Caco-2 (cell line): ENCODE results near the gene TOMM20. TPM values are rescaled to one million over a fixed set of nuclear protein-coding genes. Genes with fewer than 3 reads are reported as not detected.
"Not testable (repeated sequence)": the region's sequence is repeated elsewhere in the genome, so short reads cannot be mapped to it uniquely, and the experiment has no call there.

Experiments
- BruUV-seq: library from RNA; stranded (reverse); fragments of 400-500 nt; replicated peaks from 2 replicates; lab custom pipeline; 2021; lab: Mats Ljungman, UMichigan
- CTCF ChIA-PET: fragments of 300-600 bp; sonication (Branson Sonifier 250); formaldehyde crosslinking; loops from one replicate; lab custom pipeline; 2022; ENCODE audit warnings: antibody characterized with exemption; lab: Charles Lee
- POLR2A ChIA-PET: fragments of 300-600 bp; sonication (Branson Sonifier 250); formaldehyde crosslinking; loops from one replicate; lab custom pipeline; 2022; ENCODE audit warnings: antibody characterized with exemption; lab: Charles Lee
- DNase-seq, 2 experiments: peaks; one replicate each; pipeline versions ENCODE4 v3.0.0 to v3.0.0-alpha.2; 2020 to 2022
- H3K27me3 ChIP-seq: replicated peaks from 2 replicates; pipeline ENCODE4 v1.6.0; 2011; ENCODE audit warnings: low read length; ENCODE audit not compliant: control insufficient read depth, insufficient read depth
- H3K36me3 ChIP-seq: 2 replicates; pipeline ENCODE4 v1.5.1; 2011; ENCODE audit warnings: low read length; ENCODE audit not compliant: control insufficient read depth, insufficient read depth
- H3K4me1 ChIP-seq: fragments of 250-450 bp; sonication (Bioruptor Pico); 2 replicates; pipeline ENCODE4 v1.5.1; 2020; ENCODE audit warnings: mild to moderate bottlenecking
- H3K4me3 ChIP-seq: 2 replicates; pipeline ENCODE4 v1.5.1; 2011; ENCODE audit warnings: low read depth, mild to moderate bottlenecking, control low read depth, low read length
- H3K9me3 ChIP-seq: fragments of 250-450 bp; sonication (Bioruptor Pico); 2 replicates; pipeline ENCODE4 v1.5.1; 2020; ENCODE audit warnings: mild to moderate bottlenecking, moderate library complexity
- H3K27ac Mint-ChIP-seq: one replicate; pipeline ENCODE4 v1.8.0; 2022; ENCODE audit warnings: mixed read lengths; ENCODE audit not compliant: unreplicated experiment
- H3K27me3 Mint-ChIP-seq: one replicate; pipeline ENCODE4 v1.8.0; 2022; ENCODE audit warnings: mixed read lengths; ENCODE audit not compliant: insufficient read depth, unreplicated experiment
- H3K36me3 Mint-ChIP-seq: one replicate; pipeline ENCODE4 v1.8.0; 2022; ENCODE audit warnings: mild to moderate bottlenecking, mixed read lengths; ENCODE audit not compliant: insufficient read depth, unreplicated experiment
- H3K4me1 Mint-ChIP-seq: one replicate; pipeline ENCODE4 v1.8.0; 2022; ENCODE audit warnings: low read depth, mixed read lengths; ENCODE audit not compliant: unreplicated experiment
- H3K4me3 Mint-ChIP-seq: one replicate; pipeline ENCODE4 v1.8.0; 2022; ENCODE audit warnings: mild to moderate bottlenecking, moderate library complexity, mixed read lengths; ENCODE audit not compliant: unreplicated experiment
- H3K9me3 Mint-ChIP-seq: one replicate; pipeline ENCODE4 v1.8.0; 2022; ENCODE audit warnings: mixed read lengths; ENCODE audit not compliant: unreplicated experiment
- CTCF ChIP-seq, 2 experiments: fragments of 200-600 bp in 1 of 2; IDR thresholded peaks; 1 replicate in 1 of 2; 2 replicates in 1 of 2; pipeline versions ENCODE4 v1.5.1 to v1.8.0; 2011 to 2022; ENCODE audit warnings: antibody characterized with exemption in 1 of 2, control low read depth in 1 of 2, inconsistent platforms in 1 of 2, low read depth in 1 of 2, low read length in 1 of 2, mild to moderate bottlenecking in 1 of 2, moderate library complexity in 1 of 2; ENCODE audit not compliant: insufficient read depth in 1 of 2, severe bottlenecking in 1 of 2, unreplicated experiment in 1 of 2
- intact Hi-C: fragments of 100-400 bp; cut with micrococcal nuclease; formaldehyde crosslinking; loops from one replicate; pipeline ENCODE4 v1.10.0; 2022; ENCODE audit not compliant: unreplicated experiment
- total RNA-seq: library from RNA; stranded (reverse); gene quantifications from 2 replicates; pipeline ENCODE4 v1.2.3, GENCODE V29; 2022

Gene TOMM20
- total RNA-seq, 1 experiment from 2014 or later = 137 TPM

- Histone ChIP-seq H3K4me1 (peaks cover 14% of the 10 kb centered on the region; the same call in 1 of the 2 replicates), H3K4me3 (peak overlapping the region; percentile 50), H3K36me3 (peaks cover 4% of the 10 kb centered on the region; the same call in 1 of the 2 replicates), H3K9me3 (no peaks in the 10 kb centered on the region), H3K27me3 (no peaks in the 10 kb centered on the region)
- CTCF ChIA-PET = interaction anchor here (0.7 to 1.4 kb wide), 2 partner anchors 17 to 255 kb away, joined by 3 to 6 read pairs; no protein-coding TSS in a partner anchor
- TF ChIP-seq CTCF (IDR thresholded peaks at IDR 0.05; ENCODE audit: insufficient read depth in 1 of 2, low read depth in 1 of 2, low read length in 1 of 2, severe bottlenecking in 1 of 2, unreplicated experiment in 1 of 2) = no peak
- H3K4me3 Mint-ChIP-seq = peak overlapping the region; percentile 98
- no peaks in the 10 kb centered on the region for H3K27me3 Mint-ChIP-seq
- H3K9me3 Mint-ChIP-seq = no peaks in the 10 kb centered on the region
- POLR2A ChIA-PET = interaction anchor here (0.6 to 1.2 kb wide), 5 partner anchors 32 to 622 kb away, joined by 3 to 7 read pairs (median 3); partner anchors contain the start of genes TBCE and TOMM20
- DNase-seq = no peak
- intact Hi-C loops = loop anchor here (1.0 to 5.0 kb wide), 4 partner anchors 33 to 257 kb away; partner anchors contain the start of genes ARID4B, GGPS1 and TOMM20
- BruUV-seq = TSS peak; percentile 72
- peaks cover 39% of the 10 kb centered on the region for H3K36me3 Mint-ChIP-seq
- H3K27ac Mint-ChIP-seq = peak overlapping the region; percentile 99
- peaks cover 12% of the 10 kb centered on the region for H3K4me1 Mint-ChIP-seq
These were observed 31.8 kb upstream of the TOMM20 start for GRCh38 chr1:235160383-235160956.

GRCh38 chr1:235159930-235160329 is 31.3 kb upstream of the TOMM20 start:
- intact Hi-C loops = loop anchor here (1.0 to 5.0 kb wide), 4 partner anchors 33 to 257 kb away; partner anchors contain the start of genes ARID4B, GGPS1 and TOMM20
- peak overlapping the region; percentile 98 for H3K4me3 Mint-ChIP-seq
- H3K27me3 ChIP-seq, H3K36me3 ChIP-seq, H3K9me3 Mint-ChIP-seq, H3K9me3 ChIP-seq, CTCF ChIA-PET, BruUV-seq, DNase-seq, H3K27me3 Mint-ChIP-seq, H3K27ac Mint-ChIP-seq: not testable (repeated sequence)
- peaks cover 35% of the 10 kb centered on the region for H3K36me3 Mint-ChIP-seq
- Histone ChIP-seq H3K4me3 (peak overlapping the region; percentile 50), H3K4me1 (peaks cover 14% of the 10 kb centered on the region; the same call in 1 of the 2 replicates)
- peaks cover 12% of the 10 kb centered on the region for H3K4me1 Mint-ChIP-seq
- POLR2A ChIA-PET = interaction anchor here (1.2 kb wide), 1 partner anchor 32 kb away, joined by 6 read pairs; the partner anchor contains the start of gene TOMM20

- H3K4me3 ChIP-seq, CTCF ChIA-PET, H3K27me3 ChIP-seq, H3K36me3 ChIP-seq, intact Hi-C loops, H3K9me3 Mint-ChIP-seq, H3K9me3 ChIP-seq, H3K27me3 Mint-ChIP-seq, BruUV-seq, H3K27ac Mint-ChIP-seq, DNase-seq: not testable (repeated sequence)
- POLR2A ChIA-PET = interaction anchor here (0.6 to 0.7 kb wide), 3 partner anchors 31 to 238 kb away, joined by 3 to 4 read pairs (median 3); no protein-coding TSS in a partner anchor
- Mint-ChIP-seq H3K4me3 (peak overlapping the region; percentile 98), H3K4me1 (peaks cover 12% of the 10 kb centered on the region), H3K36me3 (peaks cover 37% of the 10 kb centered on the region)
- H3K4me1 ChIP-seq = peaks cover 14% of the 10 kb centered on the region; the same call in 1 of the 2 replicates
These were observed 30.6 kb upstream of the TOMM20 start for GRCh38 chr1:235159284-235159683.

GRCh38 chr1:235158680-235159079 is 30.0 kb upstream of the TOMM20 start:
- H3K27me3 ChIP-seq = no peaks in the 10 kb centered on the region
- POLR2A ChIA-PET = interaction anchor here (0.6 to 0.7 kb wide), 3 partner anchors 31 to 237 kb away, joined by 3 to 4 read pairs (median 3); no protein-coding TSS in a partner anchor
- no TSS peak for BruUV-seq
- Mint-ChIP-seq H3K4me3 (no peak overlapping the region), H3K27me3 (no peaks in the 10 kb centered on the region), H3K4me1 (peaks cover 12% of the 10 kb centered on the region), H3K9me3 (no peaks in the 10 kb centered on the region), H3K36me3 (peaks cover 38% of the 10 kb centered on the region), H3K27ac (no peak overlapping the region)
- peaks cover 14% of the 10 kb centered on the region; the same call in 1 of the 2 replicates for H3K4me1 ChIP-seq
- no peak for TF ChIP-seq CTCF (IDR thresholded peaks at IDR 0.05; ENCODE audit: insufficient read depth in 1 of 2, low read depth in 1 of 2, low read length in 1 of 2, severe bottlenecking in 1 of 2, unreplicated experiment in 1 of 2)
- CTCF ChIA-PET = no interaction called here
- peaks cover 4% of the 10 kb centered on the region; the same call in 1 of the 2 replicates for H3K36me3 ChIP-seq
- no peaks in the 10 kb centered on the region for H3K9me3 ChIP-seq
- no peak overlapping the region for H3K4me3 ChIP-seq
- intact Hi-C loops = no loop called here
- DNase-seq = no peak
